GM23338 (cell line): ENCODE results near the gene KCNMB1. TPM values are rescaled to one million over a fixed set of nuclear protein-coding genes. Genes with fewer than 3 reads are reported as not detected.

Experiments used
- ATAC-seq: fragments of 200-7000 bp; cut with Tn5 transposase; 3 replicates; pipeline ENCODE4 v1.9.1; 2020
- DNase-seq: peaks from one replicate; pipeline ENCODE4 v3.0.0-alpha.2; 2015; ENCODE audit warnings: low spot score
- H2AFZ ChIP-seq: fragments of 200-600 bp; sonication (generic); 2 replicates; pipeline ENCODE4 v1.8.0; 2016; ENCODE audit warnings: antibody characterized with exemption, mild to moderate bottlenecking, moderate library complexity
- H3F3A ChIP-seq: fragments of 200-600 bp; sonication (generic); replicated peaks from 2 replicates; pipeline ENCODE4 v1.8.0; 2017; ENCODE audit warnings: antibody characterized with exemption, mixed run types, low read depth
- H3K27ac ChIP-seq: fragments of 200-600 bp; sonication (generic); 2 replicates; pipeline ENCODE4 v1.6.1; 2016; ENCODE audit warnings: low read depth
- H3K27me3 ChIP-seq: fragments of 200-600 bp; sonication (generic); 2 replicates; pipeline ENCODE4 v1.8.0; 2016; ENCODE audit warnings: mild to moderate bottlenecking, mixed run types, moderate library complexity; ENCODE audit not compliant: insufficient read depth
- H3K36me3 ChIP-seq: fragments of 200-600 bp; sonication (generic); 2 replicates; pipeline ENCODE4 v1.8.0; 2016; ENCODE audit warnings: mild to moderate bottlenecking; ENCODE audit not compliant: insufficient read depth
- H3K4me1 ChIP-seq: fragments of 200-600 bp; sonication (generic); 2 replicates; pipeline ENCODE4 v1.8.0; 2016; ENCODE audit warnings: mild to moderate bottlenecking, moderate library complexity; ENCODE audit not compliant: insufficient read depth
- H3K4me2 ChIP-seq: fragments of 200-600 bp; sonication (generic); 2 replicates; pipeline ENCODE4 v1.7.1; 2017; ENCODE audit warnings: mixed run types
- H3K4me3 ChIP-seq: fragments of 200-600 bp; sonication (generic); 2 replicates; pipeline ENCODE4 v1.6.1; 2016; ENCODE audit warnings: mixed run types
- H3K79me2 ChIP-seq: fragments of 200-600 bp; sonication (generic); replicated peaks from 2 replicates; pipeline ENCODE4 v1.8.0; 2017; ENCODE audit warnings: mild to moderate bottlenecking; ENCODE audit not compliant: insufficient read depth
- H3K9me2 ChIP-seq: fragments of 200-600 bp; sonication (generic); 2 replicates; pipeline ENCODE4 v1.8.0; 2017; ENCODE audit not compliant: insufficient read depth
- H4K20me1 ChIP-seq: fragments of 200-600 bp; sonication (generic); replicated peaks from 2 replicates; pipeline ENCODE4 v1.8.0; 2017; ENCODE audit warnings: mild to moderate bottlenecking; ENCODE audit not compliant: insufficient read depth
- H3K27ac Mint-ChIP-seq: 2 replicates; pipeline ENCODE4 v1.8.0; 2020; ENCODE audit warnings: inconsistent platforms, mild to moderate bottlenecking, moderate library complexity, mixed read lengths
- H3K27me3 Mint-ChIP-seq: 3 replicates; pipeline ENCODE4 v1.8.0; 2022; ENCODE audit warnings: low read depth, mild to moderate bottlenecking, moderate library complexity, mixed read lengths, inconsistent platforms; ENCODE audit not compliant: insufficient read depth, poor library complexity
- H3K36me3 Mint-ChIP-seq: 3 replicates; pipeline ENCODE4 v1.8.0; 2021; ENCODE audit warnings: low read depth, mild to moderate bottlenecking, inconsistent platforms, moderate library complexity, mixed read lengths
- H3K4me1 Mint-ChIP-seq: 3 replicates; pipeline ENCODE4 v1.8.0; 2020; ENCODE audit warnings: mild to moderate bottlenecking, inconsistent platforms, mixed read lengths
- H3K4me3 Mint-ChIP-seq: 3 replicates; pipeline ENCODE4 v1.8.0; 2021; ENCODE audit warnings: moderate library complexity, mild to moderate bottlenecking, inconsistent platforms, mixed read lengths
- H3K9me3 Mint-ChIP-seq: 3 replicates; pipeline ENCODE4 v1.8.0; 2020; ENCODE audit warnings: moderate library complexity, mild to moderate bottlenecking, inconsistent platforms, mixed read lengths
- CREB1 ChIP-seq: fragments of 250-450 bp; sonication (Bioruptor Pico); IDR thresholded peaks from 2 replicates; pipeline ENCODE4 v1.5.0; 2020; ENCODE audit warnings: low read depth, mild to moderate bottlenecking, moderate library complexity
- EZH2 ChIP-seq: fragments of 200-600 bp; sonication (generic); IDR thresholded peaks from one replicate; pipeline ENCODE4 v1.8.0; 2017; ENCODE audit warnings: antibody characterized with exemption, mild to moderate bottlenecking, low read depth; ENCODE audit not compliant: unreplicated experiment
- EZH2phosphoT487 ChIP-seq: fragments of 200-600 bp; sonication (generic); IDR thresholded peaks from one replicate; pipeline ENCODE4 v1.8.1; 2018; ENCODE audit warnings: antibody characterized with exemption; ENCODE audit not compliant: unreplicated experiment
- JUNB ChIP-seq: IDR thresholded peaks from one replicate; pipeline ENCODE4 v1.6.1; 2016; ENCODE audit warnings: antibody characterized with exemption; ENCODE audit not compliant: unreplicated experiment
- NANOG ChIP-seq: IDR thresholded peaks from 2 replicates; pipeline ENCODE4 v1.6.1; 2016; ENCODE audit warnings: antibody characterized with exemption, borderline replicate concordance
- POLR2AphosphoS5 ChIP-seq: IDR thresholded peaks from 2 replicates; pipeline ENCODE4 v1.6.1; 2016; ENCODE audit warnings: antibody characterized with exemption, low read depth
- ZNF114 ChIP-seq: fragments of 250-450 bp; sonication (Bioruptor Pico); IDR thresholded peaks from 2 replicates; pipeline ENCODE4 v1.5.0; 2020; ENCODE audit warnings: mild to moderate bottlenecking, moderate library complexity
- ZNF331 ChIP-seq: fragments of 250-450 bp; sonication (Bioruptor Pico); IDR thresholded peaks from 2 replicates; pipeline ENCODE4 v1.5.0; 2020; ENCODE audit warnings: low read depth, mild to moderate bottlenecking, moderate library complexity
- polyA plus RNA-seq: library from polyadenylated mRNA; unstranded; fragments of >200 nt; fragmentation: Nextera tagmentation; extraction: Ambion mirVana; gene quantifications from 2 replicates; pipeline ENCODE4 v1.2.1, GENCODE V29; 2016
- total RNA-seq: library from RNA; depleted of rRNA; stranded (reverse); fragments of >200 nt; shearing (Covaris generic); gene quantifications from 2 replicates; pipeline ENCODE4 v1.2.3, GENCODE V29; 2014
- TF ChIP-seq, protein P1 (sequence below), 2 experiments: fragments of 200-600 bp in 1 of 2; sonication (generic) in 1 of 2; conservative IDR thresholded peaks; 2 replicates each; pipeline versions ENCODE4 v1.5.1 to v1.6.1; 2016 to 2017; ENCODE audit warnings: antibody characterized with exemption in 2 of 2, low read depth in 2 of 2, mild to moderate bottlenecking in 2 of 2, moderate library complexity in 1 of 2
- TF ChIP-seq, protein P2 (sequence below): IDR thresholded peaks from one replicate; pipeline ENCODE4 v1.6.1; 2018; ENCODE audit warnings: antibody characterized with exemption; ENCODE audit not compliant: unreplicated experiment
- TF ChIP-seq, protein P3 (sequence below): fragments of 250-450 bp; sonication (Bioruptor Pico); IDR thresholded peaks from 2 replicates; pipeline ENCODE4 v1.5.0; 2020; ENCODE audit warnings: mild to moderate bottlenecking, moderate library complexity
- TF ChIP-seq, protein P4 (sequence below): IDR thresholded peaks from 2 replicates; pipeline ENCODE4 v1.6.1; 2016; ENCODE audit warnings: antibody characterized with exemption

The KCNMB1 gene
- total and polyA plus RNA-seq, 2 experiments from 2014 or later: 0.17 to 0.19 TPM

DNA sequence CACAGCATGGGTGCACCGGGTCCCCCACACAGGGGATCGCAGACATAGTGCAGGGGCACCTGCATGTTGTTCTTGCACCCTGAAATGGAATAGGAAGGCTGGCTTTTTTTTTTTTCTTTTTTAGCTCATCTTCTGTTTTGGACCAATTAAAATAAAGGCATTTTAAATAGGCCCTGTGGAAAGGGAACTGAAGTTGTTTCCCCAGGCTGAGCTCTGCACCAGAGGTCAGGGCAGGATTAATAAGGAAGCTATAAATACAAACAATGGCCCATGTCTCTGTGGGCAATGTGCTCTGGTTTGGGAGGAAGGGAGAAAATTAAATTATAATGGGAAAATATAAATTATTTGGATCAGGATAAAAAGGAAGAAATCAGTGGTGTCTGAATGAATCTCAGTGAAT is 21.2 kb upstream of the KCNMB1 start (continued):
- TF ChIP-seq ZNF114 (CRISPR knock-in tag) (no peak), EZH2 (no peak), CREB1 (CRISPR knock-in tag) (no peak), NANOG (no peak)
- TF ChIP-seq, protein P1, sequence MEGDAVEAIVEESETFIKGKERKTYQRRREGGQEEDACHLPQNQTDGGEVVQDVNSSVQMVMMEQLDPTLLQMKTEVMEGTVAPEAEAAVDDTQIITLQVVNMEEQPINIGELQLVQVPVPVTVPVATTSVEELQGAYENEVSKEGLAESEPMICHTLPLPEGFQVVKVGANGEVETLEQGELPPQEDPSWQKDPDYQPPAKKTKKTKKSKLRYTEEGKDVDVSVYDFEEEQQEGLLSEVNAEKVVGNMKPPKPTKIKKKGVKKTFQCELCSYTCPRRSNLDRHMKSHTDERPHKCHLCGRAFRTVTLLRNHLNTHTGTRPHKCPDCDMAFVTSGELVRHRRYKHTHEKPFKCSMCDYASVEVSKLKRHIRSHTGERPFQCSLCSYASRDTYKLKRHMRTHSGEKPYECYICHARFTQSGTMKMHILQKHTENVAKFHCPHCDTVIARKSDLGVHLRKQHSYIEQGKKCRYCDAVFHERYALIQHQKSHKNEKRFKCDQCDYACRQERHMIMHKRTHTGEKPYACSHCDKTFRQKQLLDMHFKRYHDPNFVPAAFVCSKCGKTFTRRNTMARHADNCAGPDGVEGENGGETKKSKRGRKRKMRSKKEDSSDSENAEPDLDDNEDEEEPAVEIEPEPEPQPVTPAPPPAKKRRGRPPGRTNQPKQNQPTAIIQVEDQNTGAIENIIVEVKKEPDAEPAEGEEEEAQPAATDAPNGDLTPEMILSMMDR (conservative IDR thresholded peaks at IDR 0.05; ENCODE audit: low read depth in 2 of 2): no peak

DNA sequence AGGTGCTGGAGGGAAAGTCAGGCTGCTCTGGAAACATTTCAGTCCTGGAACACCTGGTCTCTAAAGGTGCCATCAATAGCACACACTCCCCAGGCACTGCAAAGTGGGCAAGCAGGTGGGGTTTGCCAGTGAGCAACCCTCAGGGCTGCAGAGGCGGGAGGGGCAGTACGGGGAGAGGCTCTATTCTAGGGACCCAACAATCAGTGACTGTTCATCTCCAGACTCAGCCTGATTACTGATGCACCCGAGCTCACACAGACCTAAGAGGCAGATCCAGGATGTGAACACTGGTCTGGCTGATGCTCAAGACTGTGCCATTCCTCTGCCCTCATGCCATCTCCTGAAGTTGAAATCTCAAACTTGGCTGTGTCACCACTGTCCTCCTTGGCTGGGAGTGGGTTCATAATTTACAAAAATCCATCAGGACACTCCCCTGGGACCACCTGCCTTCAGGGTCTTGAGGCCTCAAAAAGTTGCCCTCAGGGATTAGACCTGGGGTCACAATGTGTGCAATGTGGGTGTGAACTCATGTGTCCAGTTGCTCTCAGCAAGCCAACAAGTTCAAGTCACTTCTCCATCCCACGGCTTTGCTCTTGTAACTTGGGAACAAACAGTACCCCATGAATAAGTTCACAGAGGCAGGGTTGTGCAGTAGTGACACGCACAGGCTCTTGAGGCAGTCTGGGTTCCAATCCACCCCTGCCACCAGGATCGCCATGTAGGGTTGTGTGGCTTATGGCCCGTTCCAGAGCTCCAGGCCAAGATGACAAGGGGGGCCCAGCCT is 19.9 kb upstream of the KCNMB1 start:
- no peaks in the 10 kb centered on the region for H3F3A ChIP-seq
- Mint-ChIP-seq H3K27me3 (peaks cover 5% of the 10 kb centered on the region), H3K36me3 (no peaks in the 10 kb centered on the region), H3K27ac (0 out of 2 replicates have a peak overlapping the region, but pooled peaks have one; percentile 22), H3K4me1 (peaks cover 30% of the 10 kb centered on the region), H3K4me3 (no peak overlapping the region), H3K9me3 (no peaks in the 10 kb centered on the region)
- H3K36me3 ChIP-seq: no peaks in the 10 kb centered on the region
- ATAC-seq (peak; percentile 61), DNase-seq (no peak)
- no peaks in the 10 kb centered on the region for H3K27me3 ChIP-seq
- no peak overlapping the region for H3K27ac ChIP-seq
- peak overlapping the region; percentile 64 for H3K4me2 ChIP-seq
- no peak overlapping the region for H2AFZ ChIP-seq
- peaks cover 17% of the 10 kb centered on the region for H3K4me1 ChIP-seq
- no peaks in the 10 kb centered on the region for H3K79me2 ChIP-seq
- peaks cover 7% of the 10 kb centered on the region; the same call in 1 of the 2 replicates for H3K9me2 ChIP-seq
- no peak overlapping the region for H3K4me3 ChIP-seq
- H4K20me1 ChIP-seq: no peaks in the 10 kb centered on the region
- no peak for TF ChIP-seq ZNF331
- TF ChIP-seq NANOG: no peak
- TF ChIP-seq EZH2: no peak
- no peak for TF ChIP-seq JUNB
- TF ChIP-seq, protein P2, sequence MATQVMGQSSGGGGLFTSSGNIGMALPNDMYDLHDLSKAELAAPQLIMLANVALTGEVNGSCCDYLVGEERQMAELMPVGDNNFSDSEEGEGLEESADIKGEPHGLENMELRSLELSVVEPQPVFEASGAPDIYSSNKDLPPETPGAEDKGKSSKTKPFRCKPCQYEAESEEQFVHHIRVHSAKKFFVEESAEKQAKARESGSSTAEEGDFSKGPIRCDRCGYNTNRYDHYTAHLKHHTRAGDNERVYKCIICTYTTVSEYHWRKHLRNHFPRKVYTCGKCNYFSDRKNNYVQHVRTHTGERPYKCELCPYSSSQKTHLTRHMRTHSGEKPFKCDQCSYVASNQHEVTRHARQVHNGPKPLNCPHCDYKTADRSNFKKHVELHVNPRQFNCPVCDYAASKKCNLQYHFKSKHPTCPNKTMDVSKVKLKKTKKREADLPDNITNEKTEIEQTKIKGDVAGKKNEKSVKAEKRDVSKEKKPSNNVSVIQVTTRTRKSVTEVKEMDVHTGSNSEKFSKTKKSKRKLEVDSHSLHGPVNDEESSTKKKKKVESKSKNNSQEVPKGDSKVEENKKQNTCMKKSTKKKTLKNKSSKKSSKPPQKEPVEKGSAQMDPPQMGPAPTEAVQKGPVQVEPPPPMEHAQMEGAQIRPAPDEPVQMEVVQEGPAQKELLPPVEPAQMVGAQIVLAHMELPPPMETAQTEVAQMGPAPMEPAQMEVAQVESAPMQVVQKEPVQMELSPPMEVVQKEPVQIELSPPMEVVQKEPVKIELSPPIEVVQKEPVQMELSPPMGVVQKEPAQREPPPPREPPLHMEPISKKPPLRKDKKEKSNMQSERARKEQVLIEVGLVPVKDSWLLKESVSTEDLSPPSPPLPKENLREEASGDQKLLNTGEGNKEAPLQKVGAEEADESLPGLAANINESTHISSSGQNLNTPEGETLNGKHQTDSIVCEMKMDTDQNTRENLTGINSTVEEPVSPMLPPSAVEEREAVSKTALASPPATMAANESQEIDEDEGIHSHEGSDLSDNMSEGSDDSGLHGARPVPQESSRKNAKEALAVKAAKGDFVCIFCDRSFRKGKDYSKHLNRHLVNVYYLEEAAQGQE: no peak
- no peak for TF ChIP-seq ZNF114 (CRISPR knock-in tag)
- TF ChIP-seq, protein P3, sequence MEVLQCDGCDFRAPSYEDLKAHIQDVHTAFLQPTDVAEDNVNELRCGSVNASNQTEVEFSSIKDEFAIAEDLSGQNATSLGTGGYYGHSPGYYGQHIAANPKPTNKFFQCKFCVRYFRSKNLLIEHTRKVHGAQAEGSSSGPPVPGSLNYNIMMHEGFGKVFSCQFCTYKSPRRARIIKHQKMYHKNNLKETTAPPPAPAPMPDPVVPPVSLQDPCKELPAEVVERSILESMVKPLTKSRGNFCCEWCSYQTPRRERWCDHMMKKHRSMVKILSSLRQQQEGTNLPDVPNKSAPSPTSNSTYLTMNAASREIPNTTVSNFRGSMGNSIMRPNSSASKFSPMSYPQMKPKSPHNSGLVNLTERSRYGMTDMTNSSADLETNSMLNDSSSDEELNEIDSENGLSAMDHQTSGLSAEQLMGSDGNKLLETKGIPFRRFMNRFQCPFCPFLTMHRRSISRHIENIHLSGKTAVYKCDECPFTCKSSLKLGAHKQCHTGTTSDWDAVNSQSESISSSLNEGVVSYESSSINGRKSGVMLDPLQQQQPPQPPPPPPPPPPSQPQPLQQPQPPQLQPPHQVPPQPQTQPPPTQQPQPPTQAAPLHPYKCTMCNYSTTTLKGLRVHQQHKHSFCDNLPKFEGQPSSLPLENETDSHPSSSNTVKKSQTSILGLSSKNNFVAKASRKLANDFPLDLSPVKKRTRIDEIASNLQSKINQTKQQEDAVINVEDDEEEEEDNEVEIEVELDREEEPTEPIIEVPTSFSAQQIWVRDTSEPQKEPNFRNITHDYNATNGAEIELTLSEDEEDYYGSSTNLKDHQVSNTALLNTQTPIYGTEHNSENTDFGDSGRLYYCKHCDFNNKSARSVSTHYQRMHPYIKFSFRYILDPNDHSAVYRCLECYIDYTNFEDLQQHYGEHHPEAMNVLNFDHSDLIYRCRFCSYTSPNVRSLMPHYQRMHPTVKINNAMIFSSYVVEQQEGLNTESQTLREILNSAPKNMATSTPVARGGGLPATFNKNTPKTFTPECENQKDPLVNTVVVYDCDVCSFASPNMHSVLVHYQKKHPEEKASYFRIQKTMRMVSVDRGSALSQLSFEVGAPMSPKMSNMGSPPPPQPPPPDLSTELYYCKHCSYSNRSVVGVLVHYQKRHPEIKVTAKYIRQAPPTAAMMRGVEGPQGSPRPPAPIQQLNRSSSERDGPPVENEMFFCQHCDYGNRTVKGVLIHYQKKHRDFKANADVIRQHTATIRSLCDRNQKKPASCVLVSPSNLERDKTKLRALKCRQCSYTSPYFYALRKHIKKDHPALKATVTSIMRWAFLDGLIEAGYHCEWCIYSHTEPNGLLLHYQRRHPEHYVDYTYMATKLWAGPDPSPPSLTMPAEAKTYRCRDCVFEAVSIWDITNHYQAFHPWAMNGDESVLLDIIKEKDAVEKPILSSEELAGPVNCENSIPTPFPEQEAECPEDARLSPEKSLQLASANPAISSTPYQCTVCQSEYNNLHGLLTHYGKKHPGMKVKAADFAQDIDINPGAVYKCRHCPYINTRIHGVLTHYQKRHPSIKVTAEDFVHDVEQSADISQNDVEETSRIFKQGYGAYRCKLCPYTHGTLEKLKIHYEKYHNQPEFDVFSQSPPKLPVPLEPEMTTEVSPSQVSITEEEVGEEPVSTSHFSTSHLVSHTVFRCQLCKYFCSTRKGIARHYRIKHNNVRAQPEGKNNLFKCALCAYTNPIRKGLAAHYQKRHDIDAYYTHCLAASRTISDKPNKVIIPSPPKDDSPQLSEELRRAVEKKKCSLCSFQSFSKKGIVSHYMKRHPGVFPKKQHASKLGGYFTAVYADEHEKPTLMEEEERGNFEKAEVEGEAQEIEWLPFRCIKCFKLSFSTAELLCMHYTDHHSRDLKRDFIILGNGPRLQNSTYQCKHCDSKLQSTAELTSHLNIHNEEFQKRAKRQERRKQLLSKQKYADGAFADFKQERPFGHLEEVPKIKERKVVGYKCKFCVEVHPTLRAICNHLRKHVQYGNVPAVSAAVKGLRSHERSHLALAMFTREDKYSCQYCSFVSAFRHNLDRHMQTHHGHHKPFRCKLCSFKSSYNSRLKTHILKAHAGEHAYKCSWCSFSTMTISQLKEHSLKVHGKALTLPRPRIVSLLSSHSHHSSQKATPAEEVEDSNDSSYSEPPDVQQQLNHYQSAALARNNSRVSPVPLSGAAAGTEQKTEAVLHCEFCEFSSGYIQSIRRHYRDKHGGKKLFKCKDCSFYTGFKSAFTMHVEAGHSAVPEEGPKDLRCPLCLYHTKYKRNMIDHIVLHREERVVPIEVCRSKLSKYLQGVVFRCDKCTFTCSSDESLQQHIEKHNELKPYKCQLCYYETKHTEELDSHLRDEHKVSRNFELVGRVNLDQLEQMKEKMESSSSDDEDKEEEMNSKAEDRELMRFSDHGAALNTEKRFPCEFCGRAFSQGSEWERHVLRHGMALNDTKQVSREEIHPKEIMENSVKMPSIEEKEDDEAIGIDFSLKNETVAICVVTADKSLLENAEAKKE (CRISPR knock-in tag): no peak
- no peak for TF ChIP-seq POLR2AphosphoS5
- TF ChIP-seq EZH2phosphoT487: no peak
- TF ChIP-seq, protein P4, sequence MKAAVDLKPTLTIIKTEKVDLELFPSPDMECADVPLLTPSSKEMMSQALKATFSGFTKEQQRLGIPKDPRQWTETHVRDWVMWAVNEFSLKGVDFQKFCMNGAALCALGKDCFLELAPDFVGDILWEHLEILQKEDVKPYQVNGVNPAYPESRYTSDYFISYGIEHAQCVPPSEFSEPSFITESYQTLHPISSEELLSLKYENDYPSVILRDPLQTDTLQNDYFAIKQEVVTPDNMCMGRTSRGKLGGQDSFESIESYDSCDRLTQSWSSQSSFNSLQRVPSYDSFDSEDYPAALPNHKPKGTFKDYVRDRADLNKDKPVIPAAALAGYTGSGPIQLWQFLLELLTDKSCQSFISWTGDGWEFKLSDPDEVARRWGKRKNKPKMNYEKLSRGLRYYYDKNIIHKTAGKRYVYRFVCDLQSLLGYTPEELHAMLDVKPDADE: no peak
